ENCODE data around the gene GRAMD1A.

GRAMD1A gene

DNA sequence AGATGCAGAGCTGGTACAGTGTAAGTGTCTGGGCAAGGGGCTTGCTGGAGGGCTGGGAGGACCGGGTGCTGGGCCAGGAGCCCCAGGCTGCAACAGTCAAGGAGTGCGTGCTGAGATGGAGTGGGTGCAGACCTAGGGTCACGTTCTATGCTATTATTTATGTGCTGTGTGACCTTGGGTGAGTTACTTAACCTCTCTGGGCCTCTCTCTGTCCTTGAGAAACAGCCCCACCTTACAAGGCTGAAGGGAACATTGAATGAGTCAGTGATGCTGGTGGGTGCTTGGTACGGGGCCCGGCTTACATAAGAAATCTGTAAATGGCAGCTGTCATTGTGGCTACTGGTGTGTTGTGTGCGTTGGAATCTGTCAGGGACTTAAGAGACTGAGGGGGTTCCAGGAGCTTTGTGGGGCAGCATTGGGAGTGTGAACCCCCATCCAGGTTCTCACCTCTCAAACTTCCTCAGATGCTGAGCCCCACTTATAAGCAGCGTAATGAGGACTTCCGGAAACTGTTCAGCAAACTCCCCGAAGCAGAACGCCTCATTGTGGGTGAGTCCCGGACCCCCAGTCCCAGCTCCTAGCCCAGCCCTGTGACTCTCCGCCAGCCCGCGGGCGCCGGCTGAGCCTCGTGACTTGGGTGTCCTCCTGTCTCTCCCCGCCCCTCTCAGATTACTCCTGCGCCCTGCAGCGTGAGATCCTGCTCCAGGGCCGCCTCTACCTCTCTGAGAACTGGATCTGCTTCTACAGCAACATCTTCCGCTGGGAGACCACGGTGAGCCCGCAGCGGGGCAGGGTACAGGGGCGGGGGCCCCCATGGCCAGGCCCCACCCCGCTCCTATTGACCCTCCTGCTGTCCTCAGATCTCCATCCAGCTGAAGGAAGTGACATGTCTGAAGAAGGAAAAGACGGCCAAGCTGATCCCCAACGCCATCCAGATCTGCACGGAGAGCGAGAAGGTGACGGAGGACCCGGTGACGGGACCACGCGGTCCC, 9.6 kb downstream of the GRAMD1A start:
- Histone ChIP-seq H3K9me2 (replicated peaks; ENCODE audit: low read depth, low read length) (no peaks in the 10 kb centered on the region), H3K36me3 (ENCODE audit: insufficient read depth, low read length) (peaks cover 37% of the 10 kb centered on the region; the same call in 1 of the 2 replicates), H4K20me1 (ENCODE audit: insufficient read depth, low read length, poor library complexity, severe bottlenecking) (peaks cover 32% of the 10 kb centered on the region), H3K27me3 (ENCODE audit: insufficient read depth, low read length, poor library complexity, severe bottlenecking) (no peaks in the 10 kb centered on the region), H3K9me3 (ENCODE audit: insufficient read depth, low read depth, low read length) (no peaks in the 10 kb centered on the region), H3K4me1 (ENCODE audit: insufficient read depth, low read length, poor library complexity, severe bottlenecking) (peaks cover 15% of the 10 kb centered on the region), H3K4me3 (ENCODE audit: low read length, poor library complexity, severe bottlenecking) (no peak overlapping the region), H3K4me2 (ENCODE audit: low read depth, low read length, poor library complexity, severe bottlenecking) (no peak overlapping the region), H3K79me2 (ENCODE audit: insufficient read depth, low read length) (peaks cover 24% of the 10 kb centered on the region; the same call in 1 of the 2 replicates), H2AFZ (ENCODE audit: low read length) (no peak overlapping the region), H3K9ac (ENCODE audit: low read depth, low read length, poor library complexity, severe bottlenecking) (no peak overlapping the region), H3F3A (ENCODE audit: low read depth) (no peaks in the 10 kb centered on the region)
- TF ChIP-seq, protein P1, sequence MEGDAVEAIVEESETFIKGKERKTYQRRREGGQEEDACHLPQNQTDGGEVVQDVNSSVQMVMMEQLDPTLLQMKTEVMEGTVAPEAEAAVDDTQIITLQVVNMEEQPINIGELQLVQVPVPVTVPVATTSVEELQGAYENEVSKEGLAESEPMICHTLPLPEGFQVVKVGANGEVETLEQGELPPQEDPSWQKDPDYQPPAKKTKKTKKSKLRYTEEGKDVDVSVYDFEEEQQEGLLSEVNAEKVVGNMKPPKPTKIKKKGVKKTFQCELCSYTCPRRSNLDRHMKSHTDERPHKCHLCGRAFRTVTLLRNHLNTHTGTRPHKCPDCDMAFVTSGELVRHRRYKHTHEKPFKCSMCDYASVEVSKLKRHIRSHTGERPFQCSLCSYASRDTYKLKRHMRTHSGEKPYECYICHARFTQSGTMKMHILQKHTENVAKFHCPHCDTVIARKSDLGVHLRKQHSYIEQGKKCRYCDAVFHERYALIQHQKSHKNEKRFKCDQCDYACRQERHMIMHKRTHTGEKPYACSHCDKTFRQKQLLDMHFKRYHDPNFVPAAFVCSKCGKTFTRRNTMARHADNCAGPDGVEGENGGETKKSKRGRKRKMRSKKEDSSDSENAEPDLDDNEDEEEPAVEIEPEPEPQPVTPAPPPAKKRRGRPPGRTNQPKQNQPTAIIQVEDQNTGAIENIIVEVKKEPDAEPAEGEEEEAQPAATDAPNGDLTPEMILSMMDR (conservative IDR thresholded peaks at IDR 0.05; ENCODE audit: low read length): no peak
- TF ChIP-seq EZH2phosphoT487 (IDR thresholded peaks at IDR 0.05; ENCODE audit: borderline replicate concordance): no peak

DNA sequence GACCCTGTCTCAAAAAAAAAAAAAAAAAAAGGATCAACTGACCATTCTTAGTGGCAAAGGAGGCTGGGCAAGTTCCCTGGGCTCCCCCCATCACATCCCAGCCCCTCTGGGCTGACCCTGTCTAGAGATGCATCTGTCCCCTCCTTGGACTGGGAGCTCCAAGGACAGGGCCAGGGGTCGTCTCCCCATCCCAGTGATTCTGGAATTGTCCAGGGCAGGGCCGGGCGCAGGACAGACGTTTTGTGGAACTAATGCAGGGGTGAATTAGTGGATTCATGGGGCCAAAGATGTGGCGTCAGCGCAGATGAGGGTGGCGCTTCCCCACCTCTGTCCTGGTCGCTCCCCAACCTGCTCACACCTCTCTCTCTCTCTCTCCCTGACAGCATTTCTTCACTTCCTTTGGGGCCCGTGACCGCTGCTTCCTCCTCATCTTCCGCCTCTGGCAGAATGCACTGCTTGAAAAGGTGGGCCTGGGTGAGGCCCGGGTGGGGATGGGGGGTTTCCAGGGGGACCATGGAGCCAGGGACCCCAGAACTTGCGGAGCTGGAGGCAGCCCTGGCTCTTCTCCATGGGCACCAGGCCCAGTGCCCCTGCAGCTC, 11.1 kb downstream of the GRAMD1A start:
- Histone ChIP-seq H3K9me3 (ENCODE audit: insufficient read depth, low read depth, low read length) (no peaks in the 10 kb centered on the region), H3K79me2 (ENCODE audit: insufficient read depth, low read length) (peaks cover 9% of the 10 kb centered on the region; the same call in 1 of the 2 replicates), H3F3A (ENCODE audit: low read depth) (no peaks in the 10 kb centered on the region), H4K20me1 (ENCODE audit: insufficient read depth, low read length, poor library complexity, severe bottlenecking) (peaks cover 21% of the 10 kb centered on the region), H3K4me3 (ENCODE audit: low read length, poor library complexity, severe bottlenecking) (no peak overlapping the region), H2AFZ (ENCODE audit: low read length) (no peak overlapping the region), H3K36me3 (ENCODE audit: insufficient read depth, low read length) (peaks cover 52% of the 10 kb centered on the region; the same call in 1 of the 2 replicates), H3K27me3 (ENCODE audit: insufficient read depth, low read length, poor library complexity, severe bottlenecking) (no peaks in the 10 kb centered on the region), H3K4me2 (ENCODE audit: low read depth, low read length, poor library complexity, severe bottlenecking) (no peak overlapping the region), H3K9me2 (replicated peaks; ENCODE audit: low read depth, low read length) (no peaks in the 10 kb centered on the region), H3K9ac (ENCODE audit: low read depth, low read length, poor library complexity, severe bottlenecking) (no peak overlapping the region), H3K4me1 (ENCODE audit: insufficient read depth, low read length, poor library complexity, severe bottlenecking) (peaks cover 16% of the 10 kb centered on the region)
- no peak for TF ChIP-seq EZH2phosphoT487 (IDR thresholded peaks at IDR 0.05; ENCODE audit: borderline replicate concordance)
- TF ChIP-seq, protein P1 (conservative IDR thresholded peaks at IDR 0.05; ENCODE audit: low read length): no peak

DNA sequence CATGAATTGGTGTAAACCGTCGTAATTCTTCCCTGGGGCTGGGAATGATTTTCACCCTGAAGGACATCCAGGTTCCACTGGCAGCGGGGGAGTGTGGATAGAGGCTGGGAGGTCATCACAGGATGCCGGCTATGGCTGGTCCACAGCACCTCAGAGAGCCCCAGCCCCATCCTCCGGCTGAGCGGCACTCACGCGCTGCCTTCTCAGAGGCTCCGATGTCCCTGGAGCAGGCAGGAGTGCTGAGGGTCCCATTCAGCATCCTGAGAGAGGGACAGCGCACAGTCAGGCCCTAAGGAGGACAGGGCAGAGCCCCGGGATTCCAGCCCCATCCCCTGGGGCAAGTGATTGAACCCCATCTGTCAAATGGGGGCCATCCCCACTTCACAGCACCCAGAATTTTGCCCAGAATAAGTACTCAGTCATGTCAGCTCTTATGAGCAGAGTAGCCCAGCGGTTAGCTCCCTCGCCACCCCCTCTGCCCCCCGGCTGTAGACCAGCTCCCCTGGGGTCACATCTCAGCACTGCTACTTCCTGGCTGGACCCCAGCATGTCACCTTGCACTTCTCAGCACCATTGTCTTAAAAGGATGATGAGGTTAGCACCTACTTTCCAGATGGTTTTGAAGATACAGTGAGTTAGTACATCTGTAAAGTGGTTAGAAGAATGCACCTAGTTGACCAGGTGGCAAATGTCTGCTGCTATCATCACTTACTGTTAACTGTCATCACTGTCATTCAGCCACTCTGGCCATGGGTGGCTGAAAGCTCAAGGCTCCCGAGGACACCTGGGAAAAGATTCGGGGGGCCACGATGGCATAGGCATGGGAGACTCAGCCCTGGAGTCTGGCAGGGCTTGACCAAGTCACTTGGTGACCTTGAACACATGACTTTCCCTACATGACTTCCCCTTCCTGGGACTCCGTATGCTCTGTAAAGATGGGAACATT, 11.9 kb downstream of the GRAMD1A start:
- peaks cover 53% of the 10 kb centered on the region; the same call in 1 of the 2 replicates for H3K36me3 ChIP-seq (ENCODE audit: insufficient read depth, low read length)

More for the DNA sequence above, 11.9 kb downstream of the GRAMD1A start:
- H3F3A ChIP-seq (ENCODE audit: low read depth): no peaks in the 10 kb centered on the region
- H4K20me1 ChIP-seq (ENCODE audit: insufficient read depth, low read length, poor library complexity, severe bottlenecking): peaks cover 16% of the 10 kb centered on the region
- no peak overlapping the region for H3K4me3 ChIP-seq (ENCODE audit: low read length, poor library complexity, severe bottlenecking)
- H3K27me3 ChIP-seq (ENCODE audit: insufficient read depth, low read length, poor library complexity, severe bottlenecking): no peaks in the 10 kb centered on the region
- no peak overlapping the region for H3K4me2 ChIP-seq (ENCODE audit: low read depth, low read length, poor library complexity, severe bottlenecking)
- H3K9me2 ChIP-seq (replicated peaks; ENCODE audit: low read depth, low read length): no peaks in the 10 kb centered on the region
- H3K9ac ChIP-seq (ENCODE audit: low read depth, low read length, poor library complexity, severe bottlenecking): no peak overlapping the region
- peaks cover 16% of the 10 kb centered on the region for H3K4me1 ChIP-seq (ENCODE audit: insufficient read depth, low read length, poor library complexity, severe bottlenecking)
- H3K9me3 ChIP-seq (ENCODE audit: insufficient read depth, low read depth, low read length): no peaks in the 10 kb centered on the region
- peaks cover under 1% of the 10 kb centered on the region; the same call in 1 of the 2 replicates for H3K79me2 ChIP-seq (ENCODE audit: insufficient read depth, low read length)
- no peak for TF ChIP-seq EZH2phosphoT487 (IDR thresholded peaks at IDR 0.05; ENCODE audit: borderline replicate concordance)
- TF ChIP-seq, protein P1 (conservative IDR thresholded peaks at IDR 0.05; ENCODE audit: low read length): no peak
- no peak overlapping the region for H2AFZ ChIP-seq (ENCODE audit: low read length)
